Skeletal muscle cell (primary cell): Measurements from ENCODE around the gene POGZ.
"Not testable (repeated sequence)": the region's sequence is repeated elsewhere in the genome, so short reads cannot be mapped to it uniquely, and the experiment has no call there.

Experiments used
- DNase-seq: peaks from one replicate; pipeline ENCODE4 v3.0.0-alpha.2; 2010; ENCODE audit warnings: low read depth
- H3K4me3 ChIP-seq: 2 replicates; pipeline ENCODE4 v1.5.1; 2011; ENCODE audit warnings: low read depth, mild to moderate bottlenecking, control low read depth, low read length, moderate library complexity

Gene POGZ

GRCh38 chr1:151479462-151479861, 20.2 kb upstream of the POGZ start:
- H3K4me3 ChIP-seq, result no peak overlapping the region
- DNase-seq, result no peak

GRCh38 chr1:151478923-151479322, 19.6 kb upstream of the POGZ start:
- no peak overlapping the region for H3K4me3 ChIP-seq
- no peak for DNase-seq

- H3K4me3 ChIP-seq, result no peak overlapping the region
- DNase-seq, result no peak
Observed at GRCh38 chr1:151478140-151478812, 19.0 kb upstream of the POGZ start.

GRCh38 chr1:151477066-151477465, 17.8 kb upstream of the POGZ start:
- no peak overlapping the region for H3K4me3 ChIP-seq
- no peak for DNase-seq

DNA sequence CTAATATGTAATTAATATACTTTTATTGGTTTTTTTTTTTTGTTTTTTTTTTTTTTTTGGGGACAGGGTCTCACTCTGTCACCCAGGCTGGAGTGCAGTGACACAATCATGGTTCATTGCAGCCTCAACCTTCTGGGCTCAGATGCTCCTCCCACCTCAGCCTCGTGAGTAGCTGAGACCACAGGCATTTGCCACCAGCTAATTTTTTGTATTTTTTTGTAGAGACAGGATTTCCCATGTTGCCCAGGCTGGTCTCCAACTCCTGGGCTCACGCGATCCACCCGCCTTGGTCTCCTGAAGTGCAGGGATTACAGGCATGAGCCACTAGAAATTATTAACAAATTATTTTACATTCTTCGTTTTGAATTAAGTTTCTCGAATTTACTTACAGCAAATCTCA, 16.8 kb upstream of the POGZ start:
- no peak for DNase-seq
- no peak overlapping the region for H3K4me3 ChIP-seq

GRCh38 chr1:151475175-151475574, 15.9 kb upstream of the POGZ start:
- no peak overlapping the region for H3K4me3 ChIP-seq
- DNase-seq, result no peak

DNA sequence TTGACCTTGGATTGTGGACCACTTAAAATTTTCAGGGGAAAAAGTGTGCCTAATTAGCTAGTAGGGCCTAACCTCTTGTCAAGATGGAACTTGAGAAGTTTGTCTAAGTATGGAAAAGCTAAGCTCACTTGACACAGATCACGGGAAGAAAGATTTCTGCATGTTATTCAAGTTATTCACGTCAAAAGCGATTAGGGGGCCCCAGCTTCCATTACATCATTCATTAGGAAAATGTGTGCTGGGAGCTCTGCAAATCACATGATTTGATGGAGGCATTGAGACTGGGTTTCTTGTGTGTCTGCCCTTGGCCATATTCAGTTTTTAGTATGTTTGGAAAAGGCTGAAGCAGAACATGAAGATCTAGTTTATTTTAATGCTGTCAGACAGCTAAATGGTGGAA, 15.5 kb upstream of the POGZ start:
- DNase-seq, result no peak
- H3K4me3 ChIP-seq, result no peak overlapping the region

GRCh38 chr1:151472856-151473731, 13.8 kb upstream of the POGZ start:
- H3K4me3 ChIP-seq, result peak overlapping the region; percentile 44
- no peak for DNase-seq

DNA sequence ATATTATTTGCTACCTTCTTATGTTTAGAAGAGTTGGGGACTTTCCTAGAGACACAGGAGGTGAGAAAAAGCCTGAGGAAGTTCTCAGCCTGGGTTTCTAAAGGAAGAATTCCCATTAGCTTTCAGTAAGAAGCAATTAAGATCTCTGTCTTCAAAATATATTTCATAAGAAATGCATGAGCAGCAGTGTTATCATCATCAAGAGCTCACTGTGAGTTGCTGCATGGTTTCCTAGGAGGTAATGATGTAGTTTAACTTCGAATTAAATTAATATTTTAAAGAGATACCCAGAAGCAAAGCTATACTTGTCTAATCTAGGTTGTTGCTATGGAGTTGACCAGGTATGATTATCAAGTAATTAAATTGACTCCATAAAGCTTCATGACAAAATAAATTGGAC, 5.7 kb upstream of the POGZ start:
- H3K4me3 ChIP-seq, result no peak overlapping the region
- no peak for DNase-seq

- DNase-seq, result no peak
- no peak overlapping the region for H3K4me3 ChIP-seq
Observed at GRCh38 chr1:151461694-151462093, 2.4 kb upstream of the POGZ start.

DNA sequence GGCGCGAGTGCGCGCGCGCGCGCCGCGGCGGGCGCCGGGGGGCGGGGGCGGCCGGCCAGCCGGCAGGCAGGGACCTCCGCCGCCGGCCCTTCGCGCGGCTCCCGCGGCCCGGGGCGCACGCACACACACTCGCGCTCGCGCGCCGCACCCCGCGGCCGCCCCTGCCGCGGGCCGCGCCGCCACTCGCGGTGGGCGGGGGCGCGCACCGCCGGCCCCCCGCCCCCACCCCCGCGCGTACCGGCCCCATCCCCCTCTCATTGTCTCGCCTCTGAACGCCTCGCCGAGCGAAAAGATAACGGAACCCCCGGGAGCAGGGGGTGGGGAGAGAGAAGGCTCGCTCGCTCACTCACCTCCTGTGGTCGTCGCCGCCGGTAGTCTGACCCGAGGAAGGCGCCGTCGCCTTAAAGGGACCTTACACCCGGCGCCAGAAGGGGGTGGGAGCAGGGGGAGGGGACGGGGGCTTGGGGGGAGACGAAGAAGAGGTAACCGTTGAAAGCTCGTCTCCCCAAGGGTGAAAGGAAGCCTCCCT, 428 bp downstream of the POGZ start:
- peak overlapping the region; percentile 64 for H3K4me3 ChIP-seq
- no peak for DNase-seq

GRCh38 chr1:151457911-151458801, 1.1 kb downstream of the POGZ start:
- DNase-seq, result peak; percentile 68
- H3K4me3 ChIP-seq, result peak overlapping the region; percentile 64

DNA sequence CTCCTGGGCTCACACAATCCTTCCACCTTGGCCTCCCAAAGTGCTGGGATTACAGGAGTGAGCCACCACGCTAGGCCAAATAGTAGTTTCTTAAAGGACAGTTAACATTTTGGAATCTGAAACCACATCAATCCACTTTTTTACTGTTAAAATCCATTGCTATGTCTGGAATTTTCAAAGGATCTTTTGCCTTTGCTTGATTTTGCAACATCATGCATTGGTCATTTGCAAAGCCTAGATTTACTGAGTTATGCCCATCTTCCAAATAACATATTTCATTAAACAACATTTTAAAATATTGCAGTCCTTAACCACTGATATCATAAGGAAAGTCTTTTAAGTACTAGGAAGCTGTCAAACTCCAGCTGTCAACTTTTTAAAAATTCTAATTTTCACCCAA, 3.3 kb downstream of the POGZ start:
- DNase-seq, result no peak
- no peak overlapping the region for H3K4me3 ChIP-seq

DNA sequence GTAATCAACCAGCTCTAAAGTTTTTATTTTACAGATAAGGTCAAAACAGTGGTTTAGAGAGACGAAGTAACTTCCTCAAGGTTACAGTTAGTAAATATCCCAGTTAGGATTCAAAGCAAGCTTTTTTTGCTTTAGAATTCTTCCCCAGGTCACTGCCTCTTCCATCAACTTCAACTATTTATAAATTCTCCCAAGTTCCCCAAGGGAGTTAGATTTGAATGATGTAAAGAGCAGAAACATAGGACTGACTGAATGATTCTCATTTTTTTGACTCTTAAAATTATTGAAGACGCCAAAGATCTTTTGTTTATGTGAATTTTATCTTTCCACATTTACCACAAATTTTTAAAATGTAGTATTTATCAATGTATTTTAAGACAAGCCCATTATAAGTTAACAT, 4.1 kb downstream of the POGZ start:
- no peak for DNase-seq
- no peak overlapping the region for H3K4me3 ChIP-seq

DNA sequence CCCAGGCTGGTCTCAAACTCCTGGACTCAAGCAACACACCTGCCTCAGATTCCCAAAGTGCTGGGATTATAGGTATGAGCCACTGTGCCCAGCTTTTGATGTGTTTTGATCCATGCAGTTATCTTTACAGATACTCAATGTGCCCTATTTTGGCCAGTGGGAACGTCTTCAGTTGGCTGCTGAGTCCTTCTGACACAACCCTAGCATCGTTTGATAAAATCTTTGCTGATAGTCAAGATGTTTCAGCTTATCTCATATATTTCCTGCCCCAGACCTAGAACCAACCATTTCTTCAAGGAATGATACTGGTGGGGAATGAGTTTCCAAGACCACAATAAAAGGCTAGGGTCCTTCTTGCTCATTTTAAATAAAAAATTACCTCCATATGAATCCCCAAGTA, 11.6 kb downstream of the POGZ start:
- no peak for DNase-seq
- no peak overlapping the region for H3K4me3 ChIP-seq

GRCh38 chr1:151444783-151445177, 14.5 kb downstream of the POGZ start:
- no peak for DNase-seq
- no peak overlapping the region for H3K4me3 ChIP-seq

- DNase-seq, result peak; percentile 36
- H3K4me3 ChIP-seq, result no peak overlapping the region
Observed at GRCh38 chr1:151443846-151444782, 15.2 kb downstream of the POGZ start.

- not testable (repeated sequence) for H3K4me3 ChIP-seq, DNase-seq
Observed at GRCh38 chr1:151437396-151437795, 21.9 kb downstream of the POGZ start.

DNA sequence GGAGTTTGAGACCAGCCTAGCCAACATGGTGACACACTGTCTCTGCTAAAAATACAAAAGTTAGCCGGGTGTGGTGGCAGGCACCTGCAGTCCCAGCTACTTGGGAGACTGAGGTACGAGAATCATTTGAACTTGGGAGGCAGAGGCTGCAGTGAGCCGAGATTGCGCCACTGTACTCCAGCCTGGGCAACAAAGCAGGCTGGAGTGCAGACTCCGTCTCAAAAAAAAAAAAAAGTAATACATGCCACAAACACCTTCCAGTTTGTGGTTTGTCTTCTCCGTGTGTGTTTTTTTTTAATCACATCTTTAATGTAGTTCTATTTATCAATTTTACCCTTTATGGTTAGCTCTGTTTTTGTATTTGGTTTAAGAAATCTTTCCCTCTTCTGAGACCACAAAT, 22.3 kb downstream of the POGZ start:
- no peak for DNase-seq
- H3K4me3 ChIP-seq, result no peak overlapping the region
